SK-N-SH treated with all-trans-retinoic acid at 6 μM for 48 hours (cell line): ENCODE data around the gene FGGY.

Experiments
- ATAC-seq: fragments of 200-7000 bp; cut with Tn5 transposase; 3 replicates; pipeline ENCODE4 v1.9.1; 2020; ENCODE audit warnings: mild to moderate bottlenecking, moderate library complexity
- ARNTL ChIP-seq: fragments of 450-650 bp; formaldehyde crosslinking; IDR thresholded peaks from 2 replicates; pipeline ENCODE4 v1.5.0; 2020; ENCODE audit warnings: low read depth, mild to moderate bottlenecking, moderate library complexity, borderline replicate concordance
- BACH2 ChIP-seq: fragments of 250-450 bp; sonication (Bioruptor Pico); IDR thresholded peaks from 2 replicates; pipeline ENCODE4 v1.9.0; 2021; ENCODE audit warnings: mild to moderate bottlenecking, borderline replicate concordance
- CREB5 ChIP-seq: fragments of 250-450 bp; sonication (Bioruptor Pico); IDR thresholded peaks from 2 replicates; pipeline ENCODE4 v1.5.1; 2020; ENCODE audit warnings: low read depth, mild to moderate bottlenecking, moderate library complexity
- CSDC2 ChIP-seq: fragments of 250-450 bp; sonication (Bioruptor Pico); IDR thresholded peaks from 2 replicates; pipeline ENCODE4 v1.5.0; 2020; ENCODE audit warnings: mild to moderate bottlenecking, moderate library complexity
- CSRNP3 ChIP-seq: fragments of 250-450 bp; sonication (Bioruptor Pico); IDR thresholded peaks from 2 replicates; pipeline ENCODE4 v1.5.1; 2021; ENCODE audit warnings: mild to moderate bottlenecking, moderate library complexity
- ESRRG ChIP-seq: fragments of 250-450 bp; sonication (Bioruptor Pico); IDR thresholded peaks from 2 replicates; pipeline ENCODE4 v1.6.1; 2021; ENCODE audit warnings: mild to moderate bottlenecking
- GLIS3 ChIP-seq: fragments of 250-450 bp; sonication (Bioruptor Pico); IDR thresholded peaks from 2 replicates; pipeline ENCODE4 v1.5.0; 2020; ENCODE audit warnings: mild to moderate bottlenecking, moderate library complexity
- ISL1 ChIP-seq: fragments of 250-450 bp; sonication (Bioruptor Pico); IDR thresholded peaks from 2 replicates; pipeline ENCODE4 v2.1.2; 2022; ENCODE audit warnings: mild to moderate bottlenecking, moderate library complexity
- OSR1 ChIP-seq: fragments of 250-450 bp; sonication (Bioruptor Pico); IDR thresholded peaks from 2 replicates; pipeline ENCODE4 v1.8.0; 2022; ENCODE audit warnings: moderate library complexity, mild to moderate bottlenecking, inconsistent platforms
- PATZ1 ChIP-seq: fragments of 250-450 bp; sonication (Bioruptor Pico); IDR thresholded peaks from 2 replicates; pipeline ENCODE4 v1.8.0; 2020; ENCODE audit warnings: mild to moderate bottlenecking, moderate library complexity, borderline replicate concordance
- POU6F1 ChIP-seq: fragments of 250-450 bp; sonication (Bioruptor Pico); IDR thresholded peaks from 2 replicates; pipeline ENCODE4 v1.8.0; 2021; ENCODE audit warnings: low read depth, mild to moderate bottlenecking, moderate library complexity, borderline replicate concordance
- PPARA ChIP-seq: fragments of 250-450 bp; sonication (Bioruptor Pico); IDR thresholded peaks from 2 replicates; pipeline ENCODE4 v1.5.0; 2020; ENCODE audit warnings: mild to moderate bottlenecking, borderline replicate concordance
- RARB ChIP-seq: fragments of 250-450 bp; sonication (Bioruptor Pico); IDR thresholded peaks from 2 replicates; pipeline ENCODE4 v1.8.0; 2021; ENCODE audit warnings: mild to moderate bottlenecking, moderate library complexity
- SNAI2 ChIP-seq: fragments of 250-450 bp; sonication (Bioruptor Pico); IDR thresholded peaks from 2 replicates; pipeline ENCODE4 v1.5.0; 2020; ENCODE audit warnings: mild to moderate bottlenecking, moderate library complexity
- TCF4 ChIP-seq: fragments of 250-450 bp; sonication (Bioruptor Pico); IDR thresholded peaks from 2 replicates; pipeline ENCODE4 v1.8.0; 2021; ENCODE audit warnings: mild to moderate bottlenecking, moderate library complexity, borderline replicate concordance
- TOX ChIP-seq: fragments of 250-450 bp; sonication (Bioruptor Pico); IDR thresholded peaks from 2 replicates; pipeline ENCODE4 v1.8.0; 2021; ENCODE audit warnings: mild to moderate bottlenecking, moderate library complexity, borderline replicate concordance
- TSHZ2 ChIP-seq: fragments of 250-450 bp; sonication (Bioruptor Pico); IDR thresholded peaks from 2 replicates; pipeline ENCODE4 v1.5.0; 2020; ENCODE audit warnings: mild to moderate bottlenecking, moderate library complexity
- ZC3H10 ChIP-seq: fragments of 250-450 bp; sonication (Bioruptor Pico); IDR thresholded peaks from 2 replicates; pipeline ENCODE4 v1.5.1; 2021; ENCODE audit warnings: mild to moderate bottlenecking, moderate library complexity
- ZFP30 ChIP-seq: fragments of 450-650 bp; formaldehyde crosslinking; IDR thresholded peaks from 2 replicates; pipeline ENCODE4 v1.5.0; 2022; ENCODE audit warnings: mild to moderate bottlenecking, moderate library complexity
- ZNF565 ChIP-seq: fragments of 450-650 bp; formaldehyde crosslinking; conservative IDR thresholded peaks from 2 replicates; pipeline ENCODE4 v1.5.0; 2020; ENCODE audit warnings: low read depth, mild to moderate bottlenecking, moderate library complexity
- ZNF70 ChIP-seq: fragments of 450-650 bp; formaldehyde crosslinking; IDR thresholded peaks from 2 replicates; pipeline ENCODE4 v1.5.0; 2020; ENCODE audit warnings: mild to moderate bottlenecking, moderate library complexity
- ZNF8 ChIP-seq: fragments of 450-650 bp; formaldehyde crosslinking; IDR thresholded peaks from 2 replicates; pipeline ENCODE4 v1.5.0; 2020; ENCODE audit warnings: mild to moderate bottlenecking, moderate library complexity

The FGGY gene

GRCh38 chr1:59401581-59401980 is 104.7 kb downstream of the FGGY start:
- no peak for TF ChIP-seq SNAI2
- no peak for TF ChIP-seq TOX (CRISPR knock-in tag)
- no peak for TF ChIP-seq ZNF70 (CRISPR knock-in tag)
- no peak for TF ChIP-seq TCF4 (CRISPR knock-in tag)
- no peak for TF ChIP-seq CSRNP3 (CRISPR knock-in tag)
- TF ChIP-seq ZC3H10 = no peak
- TF ChIP-seq ARNTL (CRISPR knock-in tag) = no peak
- TF ChIP-seq BACH2 = no peak
- no peak for TF ChIP-seq CSDC2 (CRISPR knock-in tag)
- TF ChIP-seq ISL1 (CRISPR knock-in tag) = no peak
- no peak for TF ChIP-seq RARB
- TF ChIP-seq POU6F1 (CRISPR knock-in tag) = no peak
- ATAC-seq = no peak

- TF ChIP-seq OSR1 (CRISPR knock-in tag) (no peak), ZFP30 (CRISPR knock-in tag) (no peak), TOX (CRISPR knock-in tag) (no peak), TCF4 (CRISPR knock-in tag) (no peak), PPARA (CRISPR knock-in tag) (no peak), RARB (no peak)
- TF ChIP-seq, all 23 proteins: peak for 0
- no peak for ATAC-seq
Measured at GRCh38 chr1:59404796-59405195, 107.9 kb downstream of the FGGY start.

- TF ChIP-seq ZNF565 (CRISPR knock-in tag) (no peak), ZFP30 (CRISPR knock-in tag) (no peak), PPARA (CRISPR knock-in tag) (no peak), TCF4 (CRISPR knock-in tag) (no peak), ZC3H10 (no peak), TSHZ2 (CRISPR knock-in tag) (no peak), ARNTL (CRISPR knock-in tag) (no peak), TOX (CRISPR knock-in tag) (no peak), PATZ1 (no peak), ISL1 (CRISPR knock-in tag) (no peak), ESRRG (no peak), BACH2 (no peak), GLIS3 (CRISPR knock-in tag) (no peak), CSRNP3 (CRISPR knock-in tag) (no peak), OSR1 (CRISPR knock-in tag) (no peak), ZNF70 (CRISPR knock-in tag) (no peak), CREB5 (CRISPR knock-in tag) (no peak), ZNF8 (no peak), SNAI2 (no peak), RARB (no peak)
- TF ChIP-seq, all 23 proteins: peak for 0
- ATAC-seq = no peak
Measured at GRCh38 chr1:59406437-59407164, 109.7 kb downstream of the FGGY start.
